Measurements from ENCODE around the gene DYNLRB1. TPM values are rescaled to one million over a fixed set of nuclear protein-coding genes. Genes with fewer than 3 reads are reported as not detected.
"Not testable (repeated sequence)": the region's sequence is repeated elsewhere in the genome, so short reads cannot be mapped to it uniquely, and the experiment has no call there.

DYNLRB1 gene
- total and polyA plus RNA-seq, 10 of the 15 experiments (the other 5 are each of a cell fraction or from before 2014, with no cell fraction given), result 87.9 to 313 (median 153) TPM

- H3K9me3 ChIP-seq (replicated peaks; ENCODE audit: control insufficient read depth, insufficient read depth, low read length), result no peaks in the 10 kb centered on the region; the same call in 2 of the 3 replicates
- no peaks in the 10 kb centered on the region for H3K27me3 ChIP-seq (replicated peaks in 1 of 2; ENCODE audit: control insufficient read depth in 2 of 2, insufficient read depth in 2 of 2, low read length in 1 of 2)
- H3K4me3 ChIP-seq, result no peak overlapping the region
- H3K4me1 ChIP-seq (ENCODE audit: control insufficient read depth, insufficient read depth, low read length), result peaks cover 8% of the 10 kb centered on the region
- WGBS (ENCODE audit: insufficient coverage, insufficient replicate concordance, low lambda C conversion rate, missing lambda C conversion rate), result 80% methylated on average over 4 of the region's 4 CpGs
- CTCF ChIA-PET, result interaction anchor here (2.0 kb wide), 1 partner anchor 167 kb away, joined by 7 read pairs; no protein-coding TSS in a partner anchor
- in situ Hi-C loops (cut with MboI), result no loop called here
- no peak overlapping the region for H3K9ac ChIP-seq (ENCODE audit: control insufficient read depth, insufficient read depth, low read length)
- TF ChIP-seq BMI1 (IDR thresholded peaks at IDR 0.05; ENCODE audit: borderline replicate concordance) (no peak), YY1 (IDR thresholded peaks at IDR 0.05; ENCODE audit: low read depth, low read length) (no peak), ZNF687 (IDR thresholded peaks at IDR 0.05) (no peak), TBL1XR1 (IDR thresholded peaks at IDR 0.05; ENCODE audit: low read depth, low read length) (no peak), GABPA (IDR thresholded peaks at IDR 0.05; ENCODE audit: low read depth) (no peak), BCL11A (IDR thresholded peaks at IDR 0.05; ENCODE audit: low read depth, low read length) (no peak), CEBPB (IDR thresholded peaks at IDR 0.05; ENCODE audit: borderline replicate concordance in 1 of 2, low read depth in 2 of 2, low read length in 2 of 2) (no peak), MYB (IDR thresholded peaks at IDR 0.05; ENCODE audit: borderline replicate concordance, low read depth, low read length) (no peak), ZBTB40 (IDR thresholded peaks at IDR 0.05; ENCODE audit: borderline replicate concordance) (no peak)
- H3K27ac ChIP-seq (ENCODE audit: control insufficient read depth, insufficient read depth), result no peak overlapping the region
- no peak overlapping the region for H2AFZ ChIP-seq (ENCODE audit: control insufficient read depth, low read depth, low read length)
- BruUV-seq (replicated peaks), result no TSS peak
- SMC1A ChIA-PET (ENCODE audit: uncharacterized antibody, unreplicated experiment), result no interaction called here
- DNase-seq (ENCODE audit: low read depth, low spot score) (no peak), FAIRE-seq (no peak), ATAC-seq (no peak)
- RAD21 ChIA-PET (ENCODE audit: unreplicated experiment), result no interaction called here
- H3K36me3 ChIP-seq (ENCODE audit: control insufficient read depth in 2 of 2, insufficient read depth in 2 of 2, low read length in 1 of 2), result peaks cover 0 to 17% of the 10 kb centered on the region in 2 experiments; a peak in 3 of 4 replicates
- H4K20me1 ChIP-seq (ENCODE audit: control insufficient read depth, insufficient read depth), result no peaks in the 10 kb centered on the region
- H3K79me2 ChIP-seq (ENCODE audit: control insufficient read depth, insufficient read depth, low read length), result no peaks in the 10 kb centered on the region
- H3K4me2 ChIP-seq (ENCODE audit: control insufficient read depth, insufficient read depth), result no peak overlapping the region
- POLR2A ChIA-PET, result no interaction called here
- intact Hi-C loops (cut with micrococcal nuclease; ENCODE audit: unreplicated experiment), result loop anchor here (5.0 kb wide), 1 partner anchor 38 kb away; the partner anchor contains the start of gene DYNLRB1
These were observed 36.6 kb upstream of the DYNLRB1 start for GRCh38 chr20:34479627-34480026.

GRCh38 chr20:34482154-34482553 lies 34.1 kb upstream of the DYNLRB1 start:
- WGBS (ENCODE audit: insufficient coverage, insufficient replicate concordance, low lambda C conversion rate, missing lambda C conversion rate), result 0% methylated on average over 1 of the region's 1 CpG

More at GRCh38 chr20:34482154-34482553, 34.1 kb upstream of the DYNLRB1 start:
- H3K9ac ChIP-seq (ENCODE audit: control insufficient read depth, insufficient read depth, low read length); BruUV-seq (replicated peaks); H3K4me1 ChIP-seq (ENCODE audit: control insufficient read depth, insufficient read depth, low read length); POLR2A ChIA-PET; in situ Hi-C loops (cut with MboI); RAD21 ChIA-PET (ENCODE audit: unreplicated experiment); intact Hi-C loops (cut with micrococcal nuclease; ENCODE audit: unreplicated experiment); H3K27me3 ChIP-seq (replicated peaks in 1 of 2; ENCODE audit: control insufficient read depth in 2 of 2, insufficient read depth in 2 of 2, low read length in 1 of 2); H3K27ac ChIP-seq (ENCODE audit: control insufficient read depth, insufficient read depth); H2AFZ ChIP-seq (ENCODE audit: control insufficient read depth, low read depth, low read length); H3K4me2 ChIP-seq (ENCODE audit: control insufficient read depth, insufficient read depth); FAIRE-seq; DNase-seq (ENCODE audit: low read depth, low spot score); H3K9me3 ChIP-seq (replicated peaks; ENCODE audit: control insufficient read depth, insufficient read depth, low read length); H3K4me3 ChIP-seq; H3K79me2 ChIP-seq (ENCODE audit: control insufficient read depth, insufficient read depth, low read length); ATAC-seq; H4K20me1 ChIP-seq (ENCODE audit: control insufficient read depth, insufficient read depth): not testable (repeated sequence)
- ChIA-PET SMC1A (ENCODE audit: uncharacterized antibody, unreplicated experiment) (interaction anchor here (1.3 kb wide), 1 partner anchor 169 kb away, joined by 3 read pairs; no protein-coding TSS in a partner anchor), CTCF (interaction anchor here (0.6 to 1.8 kb wide), 3 partner anchors 8 to 266 kb away, joined by 3 to 5 read pairs (median 3); no protein-coding TSS in a partner anchor)
- peaks cover 0 to 17% of the 10 kb centered on the region in 2 experiments; a peak in 3 of 4 replicates for H3K36me3 ChIP-seq (ENCODE audit: control insufficient read depth in 2 of 2, insufficient read depth in 2 of 2, low read length in 1 of 2)
